Fibroblast of the aortic adventitia (primary cell): ENCODE data around the gene NACC2. TPM values are rescaled to one million over a fixed set of nuclear protein-coding genes. Genes with fewer than 3 reads are reported as not detected.

Experiments
- DNase-seq: peaks from one replicate; pipeline ENCODE4 v3.0.0-alpha.2; 2010; ENCODE audit warnings: low read depth
- H3K4me3 ChIP-seq: 2 replicates; pipeline ENCODE4 v1.5.1; 2011; ENCODE audit warnings: low read depth, mild to moderate bottlenecking, control low read depth, low read length, moderate library complexity
- CTCF ChIP-seq: IDR thresholded peaks from 2 replicates; pipeline ENCODE4 v1.5.1; 2011; ENCODE audit warnings: mild to moderate bottlenecking, low read length, control low read depth, inconsistent platforms; ENCODE audit not compliant: insufficient read depth
- total RNA-seq: library from RNA; depleted of rRNA; stranded (reverse); fragments of >200 nt; gene quantifications from 2 replicates; pipeline ENCODE4 v1.2.3, GENCODE V29; 2012; ENCODE audit warnings: low replicate concordance

NACC2 gene
- total RNA-seq, 1 donor = 17.4 TPM

- H3K4me3 ChIP-seq = no peak overlapping the region
- no peak for TF ChIP-seq CTCF
- DNase-seq = no peak
Measured at GRCh38 chr9:136007934-136008692, 87.0 kb downstream of the NACC2 start.

DNA sequence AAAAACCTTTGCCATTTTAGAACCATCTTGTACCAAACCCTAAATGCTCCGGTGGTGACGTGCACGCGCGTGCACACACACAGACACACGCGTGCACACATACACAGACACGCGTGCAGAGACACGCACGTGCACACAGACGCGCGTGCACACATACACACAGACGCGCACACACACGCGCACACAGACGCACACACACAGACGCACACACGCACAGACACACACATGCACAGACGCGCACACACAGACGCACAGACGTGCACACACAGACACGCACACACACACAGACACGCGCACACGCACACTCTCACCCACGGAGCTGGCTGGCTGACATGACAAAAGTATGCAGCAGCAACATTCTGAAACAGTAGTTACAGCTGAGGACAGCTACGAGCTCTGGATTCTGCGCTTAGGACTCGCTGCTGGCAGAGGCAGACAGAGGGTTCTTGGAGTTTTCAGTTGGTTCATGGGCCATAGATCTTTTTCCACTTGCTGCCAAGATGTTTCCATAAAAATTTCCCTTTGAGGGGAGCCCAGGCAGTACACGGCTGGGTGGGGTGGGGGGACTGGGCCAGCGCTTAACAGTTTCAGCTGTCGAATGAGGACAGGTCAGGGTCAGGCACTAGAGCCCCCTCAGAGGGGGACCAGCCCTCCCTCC is 87.7 kb downstream of the NACC2 start:
- no peak overlapping the region for H3K4me3 ChIP-seq
- DNase-seq = no peak
- no peak for TF ChIP-seq CTCF

- no peak overlapping the region for H3K4me3 ChIP-seq
- no peak for TF ChIP-seq CTCF
- DNase-seq = no peak
Measured at GRCh38 chr9:136006169-136006568, 88.9 kb downstream of the NACC2 start.

DNA sequence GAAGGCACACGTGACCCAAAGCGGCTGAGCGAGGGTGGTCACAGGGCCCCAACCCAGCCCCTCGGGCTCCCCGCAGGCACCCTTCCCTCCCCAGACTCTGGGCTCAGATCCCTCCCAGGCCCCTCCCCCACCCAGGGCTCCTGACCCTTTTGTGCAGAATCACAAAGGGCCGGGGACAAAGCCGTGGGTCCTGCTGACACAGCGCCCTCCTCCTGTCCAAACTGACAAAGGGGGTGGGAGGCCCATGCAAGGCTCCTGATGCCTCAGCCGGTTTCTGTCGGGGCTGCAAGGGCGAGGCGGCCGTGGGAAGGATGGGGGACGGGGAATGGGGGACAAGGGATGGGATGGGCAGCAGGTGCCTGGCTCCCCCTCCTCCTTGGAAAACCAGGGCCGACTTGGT is 90.4 kb downstream of the NACC2 start:
- no peak overlapping the region for H3K4me3 ChIP-seq
- no peak for DNase-seq
- TF ChIP-seq CTCF = no peak

GRCh38 chr9:136004219-136004618 is 90.9 kb downstream of the NACC2 start:
- TF ChIP-seq CTCF = no peak
- DNase-seq = no peak
- H3K4me3 ChIP-seq = no peak overlapping the region

DNA sequence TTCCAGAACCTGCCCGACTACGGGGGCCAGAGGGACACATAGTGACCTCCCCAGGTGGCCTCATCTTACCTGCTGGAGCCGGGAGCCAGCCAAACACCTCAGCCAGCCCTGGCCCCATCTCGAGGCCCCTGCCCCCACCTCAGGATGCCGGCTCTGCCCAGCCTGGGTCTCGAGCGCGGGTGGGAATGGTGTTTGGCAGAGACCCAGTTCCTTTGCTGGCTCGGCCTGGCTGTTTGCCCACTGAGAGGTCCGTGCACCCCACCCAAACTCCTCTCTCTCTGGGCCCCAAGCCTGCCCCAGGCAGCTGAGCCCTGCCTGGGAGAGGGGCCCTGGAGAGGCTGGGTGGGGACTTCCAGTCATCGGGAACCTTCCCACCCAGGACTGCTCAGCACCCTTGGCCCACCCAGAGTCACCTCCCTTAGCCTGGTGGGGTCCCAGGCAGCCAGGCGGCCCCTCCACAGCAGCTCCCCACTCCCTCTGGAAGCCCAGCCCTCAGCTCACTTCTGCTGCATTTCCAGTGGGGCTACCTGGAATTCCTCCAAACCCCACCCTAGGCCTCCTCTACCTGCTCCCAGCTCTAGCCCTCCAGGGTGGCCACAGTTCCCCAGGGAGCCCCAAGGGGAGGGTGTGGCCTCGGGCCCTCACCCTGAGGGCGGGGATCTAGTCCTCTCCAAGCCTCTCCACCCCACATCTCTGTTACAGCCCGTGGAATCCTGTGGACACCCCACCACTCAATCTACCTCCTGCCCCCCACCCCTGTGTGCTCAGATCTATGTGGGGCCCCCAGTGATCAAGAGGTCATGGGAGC is 91.5 kb downstream of the NACC2 start:
- no peak for DNase-seq
- H3K4me3 ChIP-seq = no peak overlapping the region
- no peak for TF ChIP-seq CTCF
